ENCODE measurements around the gene MYOM1.
"Not testable (repeated sequence)": the region's sequence is repeated elsewhere in the genome, so short reads cannot be mapped to it uniquely, and the experiment has no call there.

The MYOM1 gene

DNA sequence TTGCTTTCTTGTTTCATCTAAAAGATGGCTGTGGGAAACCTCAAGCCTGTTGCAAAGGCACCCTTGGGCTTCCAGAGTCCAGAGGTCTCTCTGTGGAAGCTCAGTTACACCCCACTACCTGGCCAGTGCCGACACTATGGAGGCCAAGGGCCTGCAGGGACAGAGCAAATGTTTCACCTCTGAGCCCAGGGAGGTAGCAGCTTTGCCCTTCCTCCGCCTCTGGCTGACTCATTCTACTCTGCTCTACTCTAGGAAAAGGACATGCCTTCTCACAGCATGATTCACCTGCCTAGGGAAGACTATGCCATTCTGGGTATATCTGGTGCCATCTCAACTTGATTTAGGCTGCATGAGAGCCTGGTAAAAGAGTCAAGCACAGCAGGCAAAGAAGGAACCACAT, 12.2 kb downstream of the MYOM1 start:
- Histone ChIP-seq H4K91ac (ENCODE audit: low read depth, low read length, poor library complexity) (no peak overlapping the region), H3K27ac (replicated peaks; ENCODE audit: low read length) (no peak overlapping the region), H2AFZ (ENCODE audit: low read length) (no peak overlapping the region), H3K4me3 (ENCODE audit: low read length in 2 of 2) (no peak overlapping the region), H2BK120ac (ENCODE audit: low read depth, low read length) (no peak overlapping the region), H3K23ac (ENCODE audit: low read depth, low read length, poor library complexity) (no peak overlapping the region), H3K4me1 (ENCODE audit: control insufficient read depth in 2 of 2, insufficient read depth in 1 of 2, low read depth in 1 of 2, low read length in 2 of 2) (peaks cover 3 to 9% of the 10 kb centered on the region in 2 donors), H3K36me3 (replicated peaks in 1 of 2; ENCODE audit: control insufficient read depth in 2 of 2, insufficient read depth in 2 of 2, low read length in 2 of 2) (no peaks in the 10 kb centered on the region), H2AK5ac (ENCODE audit: low read depth, low read length) (no peak overlapping the region), H3K79me1 (ENCODE audit: low read depth, low read length) (no peaks in the 10 kb centered on the region), H4K8ac (ENCODE audit: low read depth, low read length) (no peak overlapping the region), H3K4ac (ENCODE audit: low read length) (no peak overlapping the region), H3K9me3 (replicated peaks in 1 of 2; ENCODE audit: control insufficient read depth in 2 of 2, insufficient read depth in 1 of 2, low read depth in 1 of 2, low read length in 2 of 2) (peaks cover 0 to 1% of the 10 kb centered on the region in 2 donors), H3K14ac (ENCODE audit: low read length) (no peak overlapping the region), H3K9ac (ENCODE audit: low read depth, low read length, poor library complexity) (no peak overlapping the region), H3K4me2 (ENCODE audit: insufficient read depth, low read length, poor library complexity, severe bottlenecking) (no peak overlapping the region), H3K18ac (ENCODE audit: low read length) (no peak overlapping the region), H2BK15ac (ENCODE audit: low read length) (no peak overlapping the region), H2BK12ac (ENCODE audit: low read length) (no peak overlapping the region), H3K27me3 (ENCODE audit: control insufficient read depth in 3 of 3, insufficient read depth in 3 of 3, low read depth in 1 of 3, low read length in 3 of 3) (no peaks in the 10 kb centered on the region), H2BK5ac (ENCODE audit: low read length) (no peak overlapping the region)
- WGBS, 2 donors (ENCODE audit: extremely low coverage in 2 of 2, insufficient read length in 2 of 2, insufficient replicate concordance in 1 of 2), result no CpG with 5 or more reads among the region's 2 CpGs
- DNase-seq (ENCODE audit: low spot score), result no peak

- no peak overlapping the region for H3K18ac ChIP-seq (ENCODE audit: low read length)
- no peak overlapping the region for H3K4me3 ChIP-seq (ENCODE audit: low read length in 2 of 2)
- peaks cover 0 to 3% of the 10 kb centered on the region in 2 donors for H3K9me3 ChIP-seq (replicated peaks in 1 of 2; ENCODE audit: control insufficient read depth in 2 of 2, insufficient read depth in 1 of 2, low read depth in 1 of 2, low read length in 2 of 2)
- no peak overlapping the region for H4K91ac ChIP-seq (ENCODE audit: low read depth, low read length, poor library complexity)
- H3K27me3 ChIP-seq (ENCODE audit: control insufficient read depth in 3 of 3, insufficient read depth in 3 of 3, low read depth in 1 of 3, low read length in 3 of 3), result no peaks in the 10 kb centered on the region
- no peaks in the 10 kb centered on the region for H3K4me1 ChIP-seq (ENCODE audit: control insufficient read depth in 2 of 2, insufficient read depth in 1 of 2, low read depth in 1 of 2, low read length in 2 of 2)
- H3K9ac ChIP-seq (ENCODE audit: low read depth, low read length, poor library complexity), result no peak overlapping the region
- H3K4ac ChIP-seq (ENCODE audit: low read length), result no peak overlapping the region
- no peak overlapping the region for H2BK5ac ChIP-seq (ENCODE audit: low read length)
- H3K36me3 ChIP-seq (replicated peaks in 1 of 2; ENCODE audit: control insufficient read depth in 2 of 2, insufficient read depth in 2 of 2, low read length in 2 of 2), result no peaks in the 10 kb centered on the region
- DNase-seq (ENCODE audit: low spot score), result no peak
- H3K14ac ChIP-seq (ENCODE audit: low read length), result no peak overlapping the region
- H3K4me2 ChIP-seq (ENCODE audit: insufficient read depth, low read length, poor library complexity, severe bottlenecking), result no peak overlapping the region
- H2AFZ ChIP-seq (ENCODE audit: low read length), result no peak overlapping the region
- H2AK5ac ChIP-seq (ENCODE audit: low read depth, low read length), result no peak overlapping the region
- H2BK120ac ChIP-seq (ENCODE audit: low read depth, low read length), result no peak overlapping the region
- no peak overlapping the region for H2BK12ac ChIP-seq (ENCODE audit: low read length)
- no peak overlapping the region for H3K23ac ChIP-seq (ENCODE audit: low read depth, low read length, poor library complexity)
- H4K8ac ChIP-seq (ENCODE audit: low read depth, low read length), result no peak overlapping the region
- H2BK15ac ChIP-seq (ENCODE audit: low read length), result no peak overlapping the region
- H3K79me1 ChIP-seq (ENCODE audit: low read depth, low read length), result no peaks in the 10 kb centered on the region
- H3K27ac ChIP-seq (replicated peaks; ENCODE audit: low read length), result no peak overlapping the region
Measured at GRCh38 chr18:3205239-3205638, 14.5 kb downstream of the MYOM1 start.

DNA sequence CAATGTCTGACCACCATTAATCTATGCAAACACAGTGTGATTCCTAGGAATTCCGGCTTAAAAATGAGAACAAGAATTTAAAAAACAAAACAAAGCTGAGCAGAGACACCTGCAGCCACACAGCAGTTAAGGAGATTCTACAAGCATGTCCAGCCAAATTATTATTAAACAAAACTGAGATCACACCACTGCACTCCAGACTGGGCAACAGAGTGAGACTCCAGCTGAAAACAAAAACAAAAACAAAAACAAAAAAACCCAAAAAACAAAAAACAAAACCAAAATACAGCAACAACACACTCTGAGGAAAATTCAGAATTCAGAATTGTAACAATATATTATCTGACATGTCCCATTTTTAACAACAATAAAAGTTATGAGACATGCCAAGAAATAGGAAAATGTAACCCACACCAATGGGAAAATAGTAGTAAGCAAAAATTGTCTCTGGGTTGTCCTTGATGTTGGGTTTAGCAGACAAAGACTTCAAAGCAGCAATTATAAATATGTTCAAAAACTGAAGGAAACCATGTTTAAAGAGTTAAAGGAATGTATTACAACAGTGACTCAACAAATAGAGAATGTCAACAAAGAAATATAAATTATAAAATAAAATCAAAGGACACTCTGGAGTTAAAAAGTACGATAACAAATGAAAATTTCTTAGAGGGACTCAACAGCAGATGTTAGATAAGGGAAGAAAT, 19.7 kb downstream of the MYOM1 start:
- no peak overlapping the region for H3K4me2 ChIP-seq (ENCODE audit: insufficient read depth, low read length, poor library complexity, severe bottlenecking)
- H2AFZ ChIP-seq (ENCODE audit: low read length), result no peak overlapping the region
- H3K27ac ChIP-seq (replicated peaks; ENCODE audit: low read length), result no peak overlapping the region
- H4K8ac ChIP-seq (ENCODE audit: low read depth, low read length), result no peak overlapping the region
- no peak for DNase-seq (ENCODE audit: low spot score)
- no peaks in the 10 kb centered on the region for H3K4me1 ChIP-seq (ENCODE audit: control insufficient read depth in 2 of 2, insufficient read depth in 1 of 2, low read depth in 1 of 2, low read length in 2 of 2)
- H2BK12ac ChIP-seq (ENCODE audit: low read length), result no peak overlapping the region
- no peak overlapping the region for H3K4me3 ChIP-seq (ENCODE audit: low read length in 2 of 2)
- H3K9me3 ChIP-seq (replicated peaks in 1 of 2; ENCODE audit: control insufficient read depth in 2 of 2, insufficient read depth in 1 of 2, low read depth in 1 of 2, low read length in 2 of 2), result peaks cover 0 to 3% of the 10 kb centered on the region in 2 donors
- H2BK15ac ChIP-seq (ENCODE audit: low read length), result no peak overlapping the region
- H2AK5ac ChIP-seq (ENCODE audit: low read depth, low read length), result no peak overlapping the region
- H2BK120ac ChIP-seq (ENCODE audit: low read depth, low read length), result no peak overlapping the region
- H2BK5ac ChIP-seq (ENCODE audit: low read length), result no peak overlapping the region
- H3K4ac ChIP-seq (ENCODE audit: low read length), result no peak overlapping the region
- no peaks in the 10 kb centered on the region for H3K36me3 ChIP-seq (replicated peaks in 1 of 2; ENCODE audit: control insufficient read depth in 2 of 2, insufficient read depth in 2 of 2, low read length in 2 of 2)
- H3K14ac ChIP-seq (ENCODE audit: low read length), result no peak overlapping the region
- H4K91ac ChIP-seq (ENCODE audit: low read depth, low read length, poor library complexity), result no peak overlapping the region
- H3K9ac ChIP-seq (ENCODE audit: low read depth, low read length, poor library complexity), result no peak overlapping the region
- H3K18ac ChIP-seq (ENCODE audit: low read length), result no peak overlapping the region
- WGBS, 2 donors (ENCODE audit: extremely low coverage in 2 of 2, insufficient read length in 2 of 2, insufficient replicate concordance in 1 of 2), result no CpG with 5 or more reads among the region's 2 CpGs
- H3K27me3 ChIP-seq (ENCODE audit: control insufficient read depth in 3 of 3, insufficient read depth in 3 of 3, low read depth in 1 of 3, low read length in 3 of 3), result no peaks in the 10 kb centered on the region
- H3K23ac ChIP-seq (ENCODE audit: low read depth, low read length, poor library complexity), result no peak overlapping the region
- no peaks in the 10 kb centered on the region for H3K79me1 ChIP-seq (ENCODE audit: low read depth, low read length)

DNA sequence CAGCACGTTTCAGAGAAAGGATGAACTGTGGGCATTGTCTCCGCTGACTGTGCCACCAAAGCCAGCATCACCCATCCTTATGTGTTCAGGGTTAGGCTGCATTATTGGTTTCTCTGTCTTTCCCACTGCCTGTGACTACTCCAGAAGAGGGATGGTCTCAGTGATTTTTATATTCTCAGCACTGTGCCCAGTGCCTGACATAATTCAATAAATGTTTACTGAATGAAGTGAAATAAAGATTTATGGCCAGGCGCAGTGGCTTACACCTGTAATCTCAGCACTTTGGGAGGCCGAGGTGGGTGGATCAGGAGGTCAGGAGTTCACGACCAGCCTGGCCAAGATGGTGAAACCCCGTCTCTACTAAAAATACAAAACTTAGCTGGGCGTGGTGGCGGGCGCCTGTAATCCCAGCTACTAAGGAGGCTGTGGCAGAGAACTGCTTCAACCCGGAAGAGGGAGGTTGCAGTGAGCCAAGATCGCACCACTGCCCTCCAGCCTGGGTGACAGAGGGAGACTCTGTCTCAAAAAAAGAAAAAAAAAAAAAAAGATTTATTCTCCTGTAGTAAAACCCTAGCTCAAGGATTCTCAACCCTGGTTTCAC, 21.4 kb downstream of the MYOM1 start:
- DNase-seq (ENCODE audit: low spot score); H3K79me1 ChIP-seq (ENCODE audit: low read depth, low read length); H3K9ac ChIP-seq (ENCODE audit: low read depth, low read length, poor library complexity); H4K91ac ChIP-seq (ENCODE audit: low read depth, low read length, poor library complexity); H3K4me3 ChIP-seq (ENCODE audit: low read length in 2 of 2); H3K36me3 ChIP-seq (replicated peaks in 1 of 2; ENCODE audit: control insufficient read depth in 2 of 2, insufficient read depth in 2 of 2, low read length in 2 of 2); H3K14ac ChIP-seq (ENCODE audit: low read length); H3K27ac ChIP-seq (replicated peaks; ENCODE audit: low read length); H3K4me2 ChIP-seq (ENCODE audit: insufficient read depth, low read length, poor library complexity, severe bottlenecking); H3K4ac ChIP-seq (ENCODE audit: low read length); H2AFZ ChIP-seq (ENCODE audit: low read length); H2AK5ac ChIP-seq (ENCODE audit: low read depth, low read length); H3K18ac ChIP-seq (ENCODE audit: low read length); H3K9me3 ChIP-seq (replicated peaks in 1 of 2; ENCODE audit: control insufficient read depth in 2 of 2, insufficient read depth in 1 of 2, low read depth in 1 of 2, low read length in 2 of 2); H3K23ac ChIP-seq (ENCODE audit: low read depth, low read length, poor library complexity); H4K8ac ChIP-seq (ENCODE audit: low read depth, low read length); H2BK5ac ChIP-seq (ENCODE audit: low read length); H2BK15ac ChIP-seq (ENCODE audit: low read length); H3K4me1 ChIP-seq (ENCODE audit: control insufficient read depth in 2 of 2, insufficient read depth in 1 of 2, low read depth in 1 of 2, low read length in 2 of 2); H3K27me3 ChIP-seq (ENCODE audit: control insufficient read depth in 3 of 3, insufficient read depth in 3 of 3, low read depth in 1 of 3, low read length in 3 of 3); H2BK120ac ChIP-seq (ENCODE audit: low read depth, low read length); H2BK12ac ChIP-seq (ENCODE audit: low read length): not testable (repeated sequence)
- WGBS, 2 donors (ENCODE audit: extremely low coverage in 2 of 2, insufficient read length in 2 of 2, insufficient replicate concordance in 1 of 2), result no CpG with 5 or more reads among the region's 11 CpGs
